ENCODE data around the gene AGBL3. TPM values are rescaled to one million over a fixed set of nuclear protein-coding genes. Genes with fewer than 3 reads are reported as not detected.
"Not testable (repeated sequence)": the region's sequence is repeated elsewhere in the genome, so short reads cannot be mapped to it uniquely, and the experiment has no call there.

The AGBL3 gene
- total RNA-seq, 1 donor from 2014 or later = 1.1 TPM

GRCh38 chr7:135171581-135172291, 185.4 kb downstream of the AGBL3 start:
- ATAC-seq; intact Hi-C loops (cut with micrococcal nuclease): not testable (repeated sequence)

GRCh38 chr7:135173916-135174315, 187.6 kb downstream of the AGBL3 start:
- DNase-seq; ATAC-seq; intact Hi-C loops (cut with micrococcal nuclease): not testable (repeated sequence)

More at GRCh38 chr7:135171581-135172291, 185.4 kb downstream of the AGBL3 start:
- not testable (repeated sequence) for DNase-seq

- no peak for ATAC-seq
- intact Hi-C loops (cut with micrococcal nuclease) = no loop called here
- DNase-seq = no peak
Measured at GRCh38 chr7:135174941-135175340, 188.6 kb downstream of the AGBL3 start.

GRCh38 chr7:135175931-135176330, 189.6 kb downstream of the AGBL3 start:
- DNase-seq (no peak), ATAC-seq (no peak)
- intact Hi-C loops (cut with micrococcal nuclease) = no loop called here

- ATAC-seq (no peak), DNase-seq (no peak)
- intact Hi-C loops (cut with micrococcal nuclease) = no loop called here
Measured at GRCh38 chr7:135177028-135177696, 190.9 kb downstream of the AGBL3 start.

GRCh38 chr7:135178364-135178763, 192.1 kb downstream of the AGBL3 start:
- ATAC-seq (no peak), DNase-seq (no peak)
- intact Hi-C loops (cut with micrococcal nuclease) = no loop called here

GRCh38 chr7:135179321-135179925, 193.1 kb downstream of the AGBL3 start:
- intact Hi-C loops (cut with micrococcal nuclease) = no loop called here
- DNase-seq = no peak
- ATAC-seq = no peak

GRCh38 chr7:135180122-135180521, 193.8 kb downstream of the AGBL3 start:
- intact Hi-C loops (cut with micrococcal nuclease) = no loop called here
- no peak for ATAC-seq
- no peak for DNase-seq

GRCh38 chr7:135181261-135181928, 195.1 kb downstream of the AGBL3 start:
- intact Hi-C loops (cut with micrococcal nuclease) = no loop called here
- no peak for ATAC-seq
- DNase-seq = no peak

- no peak for ATAC-seq
- DNase-seq = no peak
- intact Hi-C loops (cut with micrococcal nuclease) = no loop called here
Measured at GRCh38 chr7:135181929-135182678, 195.8 kb downstream of the AGBL3 start.

- ATAC-seq (no peak), DNase-seq (no peak)
- intact Hi-C loops (cut with micrococcal nuclease) = no loop called here
Measured at GRCh38 chr7:135183478-135183877, 197.2 kb downstream of the AGBL3 start.

GRCh38 chr7:135184254-135184841, 198.0 kb downstream of the AGBL3 start:
- DNase-seq (no peak), ATAC-seq (no peak)
- intact Hi-C loops (cut with micrococcal nuclease) = no loop called here

Other genes with a start within 250 kb of the AGBL3 start
- gene CALD1, start 206.9 kb upstream of the AGBL3 start, total RNA-seq = 118 TPM
- gene TMEM140, start 161.6 kb downstream of the AGBL3 start, total RNA-seq = 16.5 TPM
- 25.2 TPM for gene CYREN, start 184.2 kb downstream of the AGBL3 start, total RNA-seq
- 6.3 TPM for gene WDR91, start 225.0 kb downstream of the AGBL3 start, total RNA-seq
- not detected for gene STRA8, start 247.3 kb downstream of the AGBL3 start, total RNA-seq

All from left ventricle myocardium superior (tissue), 1 donor.